Astrocyte (in vitro differentiated cells and primary cell): ENCODE results near the gene MED13L. TPM values are rescaled to one million over a fixed set of nuclear protein-coding genes. Genes with fewer than 3 reads are reported as not detected.

Source experiments
- DNase-seq: peaks from one replicate; pipeline ENCODE4 v3.0.0-alpha.2; 2010; ENCODE audit warnings: low read depth
- FAIRE-seq: peaks from 2 replicates; lab custom pipeline; 2011; peaks lifted over from hg19 to GRCh38; lab: Jason Lieb, UNC
- H2AFZ ChIP-seq: 2 replicates; pipeline ENCODE4 v1.6.0; 2012; ENCODE audit warnings: low read depth, low read length, inconsistent platforms
- H3K27ac ChIP-seq: 2 replicates; pipeline ENCODE4 v1.5.1; 2011; ENCODE audit warnings: low read depth, low read length, inconsistent platforms
- H3K27me3 ChIP-seq: 2 replicates; pipeline ENCODE4 v1.6.0; 2011; ENCODE audit warnings: low read length, inconsistent platforms; ENCODE audit not compliant: insufficient read depth
- H3K36me3 ChIP-seq: 2 replicates; pipeline ENCODE4 v1.5.1; 2011; ENCODE audit warnings: low read length, inconsistent platforms; ENCODE audit not compliant: insufficient read depth
- H3K4me1 ChIP-seq: 2 replicates; pipeline ENCODE4 v1.5.1; 2011; ENCODE audit warnings: low read length, inconsistent platforms; ENCODE audit not compliant: insufficient read depth
- H3K4me2 ChIP-seq: 2 replicates; pipeline ENCODE4 v1.6.0; 2012; ENCODE audit warnings: low read length, inconsistent platforms
- H3K4me3 ChIP-seq: 2 replicates; pipeline ENCODE4 v1.5.1; 2011; ENCODE audit warnings: low read depth, mild to moderate bottlenecking, low read length, inconsistent platforms; ENCODE audit not compliant: insufficient read depth
- H3K79me2 ChIP-seq: 2 replicates; pipeline ENCODE4 v1.6.0; 2012; ENCODE audit warnings: mild to moderate bottlenecking, low read length, inconsistent platforms; ENCODE audit not compliant: insufficient read depth
- H3K9ac ChIP-seq: 2 replicates; pipeline ENCODE4 v1.6.0; 2012; ENCODE audit warnings: mild to moderate bottlenecking, low read length, inconsistent platforms
- H3K9me3 ChIP-seq: 2 replicates; pipeline ENCODE4 v1.5.1; 2012; ENCODE audit warnings: low read depth, mild to moderate bottlenecking, low read length, inconsistent platforms; ENCODE audit not compliant: insufficient read depth
- H4K20me1 ChIP-seq: 2 replicates; pipeline ENCODE4 v1.6.0; 2012; ENCODE audit warnings: low read length, inconsistent platforms; ENCODE audit not compliant: insufficient read depth
- H3K27ac Mint-ChIP-seq: one replicate; pipeline ENCODE4 v1.8.0; 2021; ENCODE audit warnings: mild to moderate bottlenecking, mixed read lengths; ENCODE audit not compliant: unreplicated experiment
- H3K27me3 Mint-ChIP-seq: one replicate; pipeline ENCODE4 v1.8.0; 2021; ENCODE audit warnings: low read depth, mixed read lengths; ENCODE audit not compliant: unreplicated experiment
- H3K36me3 Mint-ChIP-seq: one replicate; pipeline ENCODE4 v1.8.0; 2021; ENCODE audit warnings: low read depth, mixed read lengths; ENCODE audit not compliant: unreplicated experiment
- H3K4me1 Mint-ChIP-seq: one replicate; pipeline ENCODE4 v1.8.0; 2021; ENCODE audit warnings: low read depth, mixed read lengths; ENCODE audit not compliant: unreplicated experiment
- H3K4me3 Mint-ChIP-seq: one replicate; pipeline ENCODE4 v1.8.0; 2021; ENCODE audit warnings: mild to moderate bottlenecking, moderate library complexity, mixed read lengths; ENCODE audit not compliant: unreplicated experiment
- H3K9me3 Mint-ChIP-seq: one replicate; pipeline ENCODE4 v1.8.0; 2021; ENCODE audit warnings: mild to moderate bottlenecking, mixed read lengths; ENCODE audit not compliant: unreplicated experiment
- EZH2 ChIP-seq: IDR thresholded peaks from 2 replicates; pipeline ENCODE4 v1.6.1; 2012; ENCODE audit warnings: mild to moderate bottlenecking, low read length, inconsistent platforms; ENCODE audit not compliant: insufficient read depth
- total RNA-seq: library from RNA; stranded (reverse); gene quantifications from 2 replicates; pipeline ENCODE4 v1.2.1, GENCODE V29; 2021
- TF ChIP-seq, protein P1 (sequence below): IDR thresholded peaks from 2 replicates; pipeline ENCODE4 v1.5.1; 2011; ENCODE audit warnings: low read depth, mild to moderate bottlenecking, inconsistent platforms, low read length, moderate library complexity; ENCODE audit not compliant: insufficient read depth

The MED13L gene
- total RNA-seq, 1 donor from 2014 or later, result 153 TPM

DNA sequence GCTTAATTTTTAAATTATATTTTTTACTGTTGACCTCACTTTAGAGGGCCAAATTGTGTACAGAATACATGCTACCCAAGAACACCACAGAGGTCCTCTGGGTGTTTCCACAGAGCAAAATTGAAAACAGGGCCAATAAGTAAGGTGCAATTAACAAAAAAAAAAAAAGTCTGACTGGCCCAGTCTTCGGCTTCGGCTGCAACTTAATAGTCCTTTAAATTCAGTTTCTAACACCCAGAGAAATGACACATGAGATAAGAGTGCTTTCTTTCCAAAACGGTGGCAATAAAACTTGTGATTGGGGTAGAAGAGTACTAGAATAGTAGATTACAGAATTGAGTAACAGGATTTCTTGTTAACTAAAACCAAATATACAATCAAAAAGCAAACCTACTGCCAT, 81.3 kb downstream of the MED13L start:
- peaks cover 100% of the 10 kb centered on the region for H3K79me2 ChIP-seq
- H3K36me3 ChIP-seq, result no peaks in the 10 kb centered on the region
- no peaks in the 10 kb centered on the region for H3K9me3 ChIP-seq
- H4K20me1 ChIP-seq, result peaks cover 88% of the 10 kb centered on the region
- Mint-ChIP-seq H3K4me3 (no peak overlapping the region), H3K27ac (no peak overlapping the region), H3K36me3 (no peaks in the 10 kb centered on the region), H3K4me1 (peaks cover 54% of the 10 kb centered on the region), H3K9me3 (no peaks in the 10 kb centered on the region), H3K27me3 (no peaks in the 10 kb centered on the region)
- H3K4me3 ChIP-seq, result no peak overlapping the region
- H3K4me2 ChIP-seq, result no peak overlapping the region
- no peak for FAIRE-seq
- TF ChIP-seq, protein P1, sequence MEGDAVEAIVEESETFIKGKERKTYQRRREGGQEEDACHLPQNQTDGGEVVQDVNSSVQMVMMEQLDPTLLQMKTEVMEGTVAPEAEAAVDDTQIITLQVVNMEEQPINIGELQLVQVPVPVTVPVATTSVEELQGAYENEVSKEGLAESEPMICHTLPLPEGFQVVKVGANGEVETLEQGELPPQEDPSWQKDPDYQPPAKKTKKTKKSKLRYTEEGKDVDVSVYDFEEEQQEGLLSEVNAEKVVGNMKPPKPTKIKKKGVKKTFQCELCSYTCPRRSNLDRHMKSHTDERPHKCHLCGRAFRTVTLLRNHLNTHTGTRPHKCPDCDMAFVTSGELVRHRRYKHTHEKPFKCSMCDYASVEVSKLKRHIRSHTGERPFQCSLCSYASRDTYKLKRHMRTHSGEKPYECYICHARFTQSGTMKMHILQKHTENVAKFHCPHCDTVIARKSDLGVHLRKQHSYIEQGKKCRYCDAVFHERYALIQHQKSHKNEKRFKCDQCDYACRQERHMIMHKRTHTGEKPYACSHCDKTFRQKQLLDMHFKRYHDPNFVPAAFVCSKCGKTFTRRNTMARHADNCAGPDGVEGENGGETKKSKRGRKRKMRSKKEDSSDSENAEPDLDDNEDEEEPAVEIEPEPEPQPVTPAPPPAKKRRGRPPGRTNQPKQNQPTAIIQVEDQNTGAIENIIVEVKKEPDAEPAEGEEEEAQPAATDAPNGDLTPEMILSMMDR, result no peak
- no peak for TF ChIP-seq EZH2
- no peaks in the 10 kb centered on the region for H3K27me3 ChIP-seq
- H2AFZ ChIP-seq, result no peak overlapping the region
- no peaks in the 10 kb centered on the region for H3K4me1 ChIP-seq
- no peak for DNase-seq
- no peak overlapping the region for H3K9ac ChIP-seq
- H3K27ac ChIP-seq, result no peak overlapping the region

DNA sequence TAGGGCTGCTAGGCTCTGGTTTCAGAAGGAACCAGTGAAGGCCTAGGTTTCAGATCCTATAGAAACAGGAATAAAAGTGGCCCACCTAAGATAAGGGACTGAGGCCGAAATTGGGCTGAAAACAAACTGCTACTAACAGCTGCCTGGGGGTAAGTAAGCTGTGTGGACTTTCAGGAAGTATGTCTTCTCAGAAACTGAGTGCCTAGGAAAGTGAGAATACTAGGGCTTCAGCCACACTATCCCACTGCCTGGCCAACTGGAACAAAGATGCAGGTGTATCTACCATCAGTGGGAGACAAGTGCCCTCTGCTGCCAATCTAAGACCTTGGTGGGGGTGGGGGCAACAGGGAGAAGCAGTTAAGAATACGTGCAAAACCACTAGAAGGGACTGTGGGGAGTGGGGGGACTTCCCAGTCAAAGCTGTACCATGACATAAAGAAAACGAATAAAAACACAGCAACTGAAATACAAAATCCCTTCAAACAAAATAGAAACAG, 82.5 kb downstream of the MED13L start:
- Mint-ChIP-seq H3K27me3 (no peaks in the 10 kb centered on the region), H3K4me1 (peaks cover 43% of the 10 kb centered on the region), H3K4me3 (no peak overlapping the region), H3K9me3 (no peaks in the 10 kb centered on the region), H3K36me3 (no peaks in the 10 kb centered on the region), H3K27ac (no peak overlapping the region)
- Histone ChIP-seq H4K20me1 (peaks cover 88% of the 10 kb centered on the region), H3K4me2 (no peak overlapping the region), H3K36me3 (no peaks in the 10 kb centered on the region), H3K9me3 (no peaks in the 10 kb centered on the region), H3K79me2 (peaks cover 100% of the 10 kb centered on the region), H2AFZ (no peak overlapping the region), H3K4me1 (no peaks in the 10 kb centered on the region), H3K4me3 (no peak overlapping the region), H3K27ac (no peak overlapping the region), H3K27me3 (no peaks in the 10 kb centered on the region), H3K9ac (no peak overlapping the region)
- no peak for DNase-seq
- no peak for TF ChIP-seq EZH2
- TF ChIP-seq, protein P1, result no peak
- no peak for FAIRE-seq

DNA sequence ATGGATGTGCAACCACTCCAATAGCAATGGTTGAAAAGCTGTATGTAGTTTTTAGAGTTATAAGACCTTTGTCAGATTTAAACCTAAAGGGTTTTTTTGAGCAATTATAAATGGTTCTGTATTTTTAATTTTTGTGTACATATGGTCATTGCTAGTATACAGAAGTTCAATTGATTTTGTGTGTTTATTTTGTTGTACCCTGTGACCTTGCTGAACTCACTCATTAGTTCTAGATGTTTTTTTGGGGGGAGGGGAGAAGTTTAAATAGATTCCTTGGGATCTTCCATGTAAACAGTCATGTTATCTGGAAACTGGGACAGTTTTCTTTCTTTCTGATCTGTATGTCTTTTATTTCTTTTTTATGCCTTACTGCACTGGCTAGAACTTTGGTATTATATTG, 87.8 kb downstream of the MED13L start:
- H3K9me3 ChIP-seq, result no peaks in the 10 kb centered on the region
- DNase-seq (no peak), FAIRE-seq (no peak)
- H2AFZ ChIP-seq, result no peak overlapping the region
- peaks cover 100% of the 10 kb centered on the region for H3K79me2 ChIP-seq
- H3K9ac ChIP-seq, result no peak overlapping the region
- peaks cover 6% of the 10 kb centered on the region for H3K4me1 ChIP-seq
- Mint-ChIP-seq H3K36me3 (no peaks in the 10 kb centered on the region), H3K4me3 (no peak overlapping the region), H3K9me3 (no peaks in the 10 kb centered on the region), H3K27ac (peak overlapping the region; percentile 27), H3K27me3 (no peaks in the 10 kb centered on the region), H3K4me1 (peaks cover 44% of the 10 kb centered on the region)
- H3K27me3 ChIP-seq, result no peaks in the 10 kb centered on the region
- H3K27ac ChIP-seq, result no peak overlapping the region
- no peaks in the 10 kb centered on the region for H3K36me3 ChIP-seq
- H4K20me1 ChIP-seq, result peaks cover 89% of the 10 kb centered on the region
- TF ChIP-seq EZH2, result no peak
- TF ChIP-seq, protein P1, result no peak
- H3K4me3 ChIP-seq, result no peak overlapping the region
- no peak overlapping the region for H3K4me2 ChIP-seq
